MV-4-11 (cell line): ENCODE data around the gene CDC42BPB.

Experiments
- DNase-seq: peaks from one replicate; lab custom pipeline; 2025; lab: John Stamatoyannopoulos, UW

The CDC42BPB gene

DNA sequence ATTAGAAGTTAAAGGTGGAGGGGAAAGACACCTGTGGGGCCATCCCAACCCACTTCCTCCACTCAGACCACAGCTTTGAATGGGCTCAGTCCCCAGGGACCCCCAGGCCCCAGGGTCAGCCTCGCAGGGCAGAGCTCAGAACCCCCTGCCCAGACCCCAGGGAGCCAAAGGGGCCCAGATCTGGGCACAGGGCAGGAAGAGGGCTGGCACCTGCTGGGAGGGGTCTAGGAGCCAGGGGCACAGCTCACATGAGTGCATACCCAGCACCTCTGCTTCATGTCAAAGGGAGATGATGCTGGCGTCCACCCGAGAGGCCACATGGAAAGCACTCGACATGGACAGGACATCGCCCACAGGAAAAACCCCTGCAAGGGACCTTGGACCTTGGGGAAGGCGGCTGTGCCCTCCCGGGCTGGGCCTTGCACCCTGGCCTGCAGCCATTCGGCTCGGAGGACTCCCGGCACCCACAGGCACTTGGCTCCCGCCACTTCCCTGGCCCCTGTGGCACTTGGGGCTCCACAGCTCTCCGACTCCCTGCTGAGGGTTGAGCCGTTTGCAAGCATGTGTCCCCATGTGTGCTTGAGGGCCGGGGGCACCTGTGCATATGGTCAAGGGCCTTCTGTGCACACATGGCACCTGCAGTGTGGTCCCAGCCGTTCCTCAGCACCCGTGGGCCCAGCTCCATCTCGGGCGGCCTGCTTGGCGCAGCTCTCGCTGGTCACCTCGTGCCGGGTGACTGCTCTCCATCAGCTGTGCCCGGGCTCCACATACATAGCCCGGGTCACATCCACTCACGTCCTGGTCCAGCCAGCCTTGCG is 142.7 kb downstream of the CDC42BPB start:
- DNase-seq = no peak

DNA sequence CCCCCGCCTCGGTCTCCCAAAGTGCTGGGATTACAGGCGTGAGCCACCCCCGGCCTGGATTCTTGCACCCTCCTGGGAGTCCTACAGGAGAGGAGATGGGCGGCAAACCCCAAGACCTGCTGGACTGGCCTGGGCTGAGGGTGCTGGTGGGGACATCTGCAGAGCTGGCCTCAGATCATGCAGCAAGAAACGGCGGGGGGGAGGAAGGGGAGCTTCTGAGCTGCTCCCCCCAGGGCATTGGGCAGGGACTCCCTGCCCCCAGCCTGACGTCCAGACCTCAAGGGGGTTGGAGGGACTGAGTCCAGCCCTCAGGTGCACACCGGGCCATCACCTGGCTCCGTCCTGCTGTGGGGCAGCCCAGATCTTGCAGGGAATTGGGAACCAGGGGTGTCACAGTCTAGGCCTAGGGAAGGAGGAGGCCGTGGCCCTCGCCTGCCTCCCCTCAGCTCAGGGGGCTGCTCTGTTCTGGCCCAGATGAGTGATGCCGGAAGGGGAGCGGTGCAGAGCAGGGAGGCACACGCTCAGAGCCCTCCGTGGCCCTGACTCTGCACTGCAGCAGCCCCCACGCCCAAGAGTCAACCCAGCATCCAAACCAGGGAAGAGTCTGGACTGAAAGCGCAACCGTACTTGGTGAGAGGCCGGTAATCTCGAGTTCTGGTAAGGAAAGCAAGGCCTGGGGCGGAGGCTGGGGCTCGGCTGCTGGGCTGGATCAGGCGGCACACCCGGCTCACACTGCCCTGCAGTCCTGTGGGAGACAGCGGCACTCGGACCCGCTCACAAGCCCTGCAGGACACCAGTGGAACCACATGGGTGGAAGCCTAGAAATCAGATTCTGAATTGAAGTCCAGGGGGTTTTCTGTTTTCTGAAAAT is 143.8 kb downstream of the CDC42BPB start:
- no peak for DNase-seq

DNA sequence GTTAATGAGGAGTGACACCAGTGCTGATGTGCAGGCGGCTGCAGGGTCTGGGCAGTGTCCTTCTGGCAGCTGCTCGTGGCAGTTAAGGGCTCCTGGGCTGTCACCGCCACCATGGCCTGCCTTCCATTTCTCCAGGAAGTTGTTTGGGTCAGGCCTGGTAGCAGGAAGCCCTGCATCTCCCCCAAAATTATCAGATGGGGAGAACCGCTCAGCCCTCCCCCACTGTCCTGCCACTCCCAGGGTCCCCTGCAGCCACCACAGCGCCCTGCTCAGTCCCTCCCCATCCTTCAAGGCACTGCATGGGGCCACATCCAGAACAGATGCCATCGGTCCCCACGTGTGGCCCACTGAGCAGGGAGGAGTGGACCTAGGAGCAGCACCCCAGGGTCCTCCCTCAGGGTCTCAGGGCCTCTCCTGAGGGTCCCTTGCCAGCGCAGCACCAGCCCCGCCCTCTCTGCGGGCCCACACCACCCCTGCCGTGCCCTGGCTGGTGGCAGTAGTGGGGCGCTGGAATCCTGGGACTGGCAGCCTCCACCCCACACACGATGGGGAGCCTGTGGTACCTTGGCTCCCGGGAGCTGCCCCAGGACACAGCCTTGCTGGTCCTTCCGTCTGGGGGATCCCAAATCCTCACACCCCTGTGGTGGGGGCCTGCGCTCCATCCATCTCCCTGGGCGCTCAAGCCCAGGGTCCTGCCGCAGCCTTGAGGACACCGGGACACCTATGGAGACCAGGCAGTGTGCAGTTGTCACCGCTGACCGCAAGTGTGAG is 145.2 kb downstream of the CDC42BPB start:
- no peak for DNase-seq

DNA sequence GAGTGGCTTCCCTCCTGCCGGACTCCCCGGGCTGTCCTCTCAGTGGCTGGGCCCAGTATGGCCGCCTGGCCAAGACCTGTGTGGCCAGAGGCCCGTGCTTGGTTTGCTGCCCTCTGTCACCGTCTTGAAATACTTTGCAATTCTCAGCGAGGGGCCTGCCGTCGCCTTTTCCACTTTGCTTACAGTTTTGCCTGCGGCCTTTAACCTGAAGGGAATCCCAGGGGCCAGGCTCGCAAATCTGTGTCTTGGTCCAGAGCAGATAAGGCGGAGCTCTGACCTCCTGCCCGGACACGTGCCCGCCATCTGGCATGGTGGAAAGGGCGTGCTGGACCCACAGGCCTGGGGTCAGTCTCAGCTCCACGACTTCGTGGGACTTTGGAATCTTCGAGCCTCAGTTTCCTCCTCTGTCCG is 145.8 kb downstream of the CDC42BPB start:
- no peak for DNase-seq

DNA sequence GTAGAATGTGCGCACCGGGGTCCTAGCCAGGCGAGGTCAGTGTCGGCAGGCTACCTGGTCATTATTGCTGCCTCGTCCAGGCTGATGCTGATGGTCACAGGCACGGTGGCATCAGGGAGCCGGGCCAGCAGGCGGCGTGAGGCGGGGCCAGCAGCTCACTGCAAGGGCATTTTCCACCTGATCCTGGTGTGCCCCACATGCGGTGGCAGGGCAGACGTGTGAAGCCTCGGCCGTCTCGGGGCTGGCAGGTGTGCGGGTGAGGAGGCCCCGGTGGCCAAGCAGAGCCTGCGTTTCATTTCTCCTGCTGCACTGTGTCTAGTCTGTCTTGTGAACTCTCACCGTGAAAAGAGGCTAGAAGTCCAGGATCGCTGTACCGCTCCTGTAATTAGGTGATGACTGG is 146.9 kb downstream of the CDC42BPB start:
- no peak for DNase-seq

DNA sequence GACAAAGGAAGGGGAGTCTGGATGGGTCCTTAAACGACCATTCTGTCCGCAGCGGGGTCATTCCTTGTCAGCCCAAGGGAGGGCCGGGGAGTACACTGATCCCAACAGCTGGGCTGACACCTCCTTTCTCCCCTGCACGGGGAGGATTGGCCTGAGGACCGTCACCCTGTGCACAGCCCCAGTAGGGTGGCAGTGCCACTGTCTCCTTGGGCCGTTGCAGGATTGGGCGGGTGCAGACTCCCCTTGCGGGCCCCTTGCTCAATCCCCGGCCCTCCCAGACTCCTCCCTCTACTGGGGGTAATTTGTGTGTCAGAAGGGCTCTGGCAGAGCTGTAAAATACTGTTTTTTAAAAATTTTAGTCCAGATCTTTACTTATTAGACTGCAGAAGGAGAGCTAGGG is 147.4 kb downstream of the CDC42BPB start:
- no peak for DNase-seq

DNA sequence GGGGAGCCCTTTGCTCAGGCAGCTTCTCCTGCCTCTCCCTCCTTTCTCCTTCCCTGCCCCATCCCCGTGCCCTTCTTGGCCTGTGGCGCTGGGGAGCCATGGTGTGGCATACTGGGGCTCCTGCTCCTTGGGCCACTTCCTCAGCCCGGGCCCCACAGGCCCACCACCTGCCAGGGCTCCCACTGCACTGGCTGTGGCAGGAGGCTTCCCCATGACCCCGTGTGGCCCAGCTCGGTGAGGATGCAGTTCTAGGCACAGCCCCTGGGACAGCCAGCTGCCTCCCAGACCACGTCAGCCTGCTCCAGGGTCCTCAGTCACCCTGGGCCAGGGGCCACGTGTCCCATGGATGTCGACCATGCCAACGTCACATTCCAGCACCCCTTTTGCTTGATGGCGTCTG is 147.9 kb downstream of the CDC42BPB start:
- DNase-seq = no peak

DNA sequence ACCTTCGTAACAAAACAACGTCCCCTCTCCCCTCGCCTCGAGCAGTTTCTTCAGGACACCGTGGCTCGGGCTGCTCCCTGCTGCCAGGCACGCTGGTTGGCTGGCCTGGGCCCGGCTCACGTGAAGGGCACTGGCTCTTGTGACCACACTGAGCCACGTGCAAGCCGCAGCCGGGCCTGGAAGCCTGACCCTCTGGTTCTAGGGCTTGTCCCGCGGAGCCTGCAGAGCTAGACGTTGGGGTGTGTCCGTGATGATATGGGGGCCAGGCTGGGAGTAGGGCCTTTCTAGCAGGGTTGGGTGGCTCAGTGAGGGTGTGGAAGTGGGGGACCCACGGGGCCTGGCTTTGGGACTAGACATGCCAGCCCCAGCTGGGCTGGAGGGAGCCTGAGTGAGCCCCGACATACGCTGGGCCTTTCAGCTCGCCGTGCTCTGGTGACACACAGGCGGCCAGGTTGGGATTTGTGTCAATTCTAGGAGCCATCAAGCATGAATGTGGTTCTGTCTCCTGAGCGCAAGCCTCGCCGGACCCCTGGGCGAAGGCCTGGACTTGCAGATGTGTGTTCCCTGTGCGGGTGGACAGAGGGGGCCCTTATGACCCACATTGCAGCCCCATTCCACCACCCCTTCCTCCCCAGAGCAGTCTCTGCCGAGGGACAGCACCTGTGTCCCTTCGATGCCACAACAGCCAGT is 148.4 kb downstream of the CDC42BPB start:
- no peak for DNase-seq

DNA sequence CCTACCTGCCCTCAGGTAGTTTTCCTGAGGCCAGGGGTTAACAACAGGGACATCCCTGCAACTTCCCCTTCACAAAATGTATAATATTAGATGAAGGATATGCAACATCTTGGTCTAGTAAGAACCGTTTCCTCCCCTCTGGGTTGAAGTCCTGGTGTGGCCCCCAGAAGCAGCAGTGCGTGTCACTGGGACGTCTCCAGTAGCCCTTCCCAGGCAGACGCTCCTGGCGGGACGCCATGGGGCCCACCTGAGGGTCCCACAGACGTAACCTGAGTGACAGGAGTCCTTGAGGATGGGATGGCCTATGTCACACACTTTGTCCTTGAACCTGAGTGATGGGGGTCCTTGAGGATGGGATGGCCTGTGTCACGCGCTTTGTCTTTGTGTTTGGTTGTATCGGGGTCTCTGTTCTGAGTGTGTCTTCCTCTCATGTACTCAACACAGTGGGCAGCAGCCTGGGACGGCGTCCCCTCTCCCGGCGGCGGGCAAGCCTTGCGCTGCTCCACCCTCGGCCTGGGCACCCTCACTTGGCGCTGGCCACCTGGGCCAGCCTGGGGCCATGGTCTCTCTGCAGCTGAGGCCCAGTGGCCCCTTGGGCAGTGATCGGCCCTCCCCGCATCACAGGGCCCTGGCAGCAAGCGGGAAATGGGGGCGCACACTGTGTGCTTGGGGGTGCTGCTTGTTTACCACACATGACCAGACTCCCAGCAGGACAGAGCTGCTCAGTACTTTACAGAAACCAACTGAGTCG is 149.2 kb downstream of the CDC42BPB start:
- DNase-seq = no peak

DNA sequence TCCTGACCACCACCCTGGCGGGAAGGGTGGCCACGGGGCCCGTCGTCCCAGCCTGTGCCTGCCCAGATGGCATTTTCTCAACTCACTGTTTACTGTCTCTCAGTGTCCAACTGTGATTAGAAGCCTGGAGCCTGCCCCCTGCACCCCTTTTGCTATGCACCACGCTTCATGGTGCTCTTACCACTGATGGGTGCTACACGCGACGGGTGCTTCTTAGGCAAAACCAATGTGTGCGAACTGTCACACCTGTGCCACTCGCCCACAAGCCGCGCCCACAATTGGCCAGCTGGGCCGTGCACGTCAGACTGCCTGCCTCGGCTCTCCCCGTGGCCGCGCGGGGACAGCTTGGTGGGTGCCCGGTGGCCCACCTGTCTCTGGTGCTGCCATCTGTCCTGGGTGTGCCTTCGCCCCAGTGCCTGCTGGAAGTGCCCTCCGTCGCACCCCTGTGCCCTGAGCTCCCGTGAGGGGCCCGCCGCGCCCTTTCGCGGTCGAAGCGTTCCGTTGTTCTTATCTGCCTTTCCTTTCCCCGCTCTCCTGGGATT is 150.0 kb downstream of the CDC42BPB start:
- no peak for DNase-seq

DNA sequence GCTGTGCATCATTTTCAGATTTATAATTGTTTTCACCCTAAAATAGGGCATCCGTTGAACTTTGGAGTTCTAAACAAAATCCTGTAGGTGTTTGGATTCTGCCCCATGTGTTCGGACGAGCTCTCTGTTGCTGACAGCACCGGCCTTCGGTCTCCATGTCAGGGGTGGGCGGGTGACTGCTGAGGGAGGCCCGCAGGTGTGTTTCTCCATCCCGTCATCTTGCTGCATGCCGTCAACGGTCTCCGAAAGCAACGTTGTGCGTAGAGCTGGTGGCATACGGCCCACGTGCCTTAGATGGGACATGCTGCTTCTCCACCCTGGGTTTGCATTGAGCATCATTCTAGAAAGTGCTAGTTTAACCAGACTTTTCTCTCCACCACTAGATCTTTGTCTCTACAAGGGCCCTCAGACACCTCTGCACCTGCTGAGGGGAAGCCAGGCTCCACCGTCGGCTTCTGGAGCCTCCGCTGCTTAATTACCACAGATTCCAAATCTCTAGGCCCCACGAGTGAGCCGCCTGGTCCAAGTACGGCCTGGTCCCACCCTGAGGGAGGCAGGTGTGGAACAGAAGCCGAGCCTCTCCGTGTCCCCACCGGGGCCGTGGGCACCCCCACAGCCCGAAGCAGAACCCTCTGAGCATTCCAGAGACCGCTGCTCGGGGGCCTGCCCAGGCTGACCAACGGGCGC is 150.6 kb downstream of the CDC42BPB start:
- no peak for DNase-seq

DNA sequence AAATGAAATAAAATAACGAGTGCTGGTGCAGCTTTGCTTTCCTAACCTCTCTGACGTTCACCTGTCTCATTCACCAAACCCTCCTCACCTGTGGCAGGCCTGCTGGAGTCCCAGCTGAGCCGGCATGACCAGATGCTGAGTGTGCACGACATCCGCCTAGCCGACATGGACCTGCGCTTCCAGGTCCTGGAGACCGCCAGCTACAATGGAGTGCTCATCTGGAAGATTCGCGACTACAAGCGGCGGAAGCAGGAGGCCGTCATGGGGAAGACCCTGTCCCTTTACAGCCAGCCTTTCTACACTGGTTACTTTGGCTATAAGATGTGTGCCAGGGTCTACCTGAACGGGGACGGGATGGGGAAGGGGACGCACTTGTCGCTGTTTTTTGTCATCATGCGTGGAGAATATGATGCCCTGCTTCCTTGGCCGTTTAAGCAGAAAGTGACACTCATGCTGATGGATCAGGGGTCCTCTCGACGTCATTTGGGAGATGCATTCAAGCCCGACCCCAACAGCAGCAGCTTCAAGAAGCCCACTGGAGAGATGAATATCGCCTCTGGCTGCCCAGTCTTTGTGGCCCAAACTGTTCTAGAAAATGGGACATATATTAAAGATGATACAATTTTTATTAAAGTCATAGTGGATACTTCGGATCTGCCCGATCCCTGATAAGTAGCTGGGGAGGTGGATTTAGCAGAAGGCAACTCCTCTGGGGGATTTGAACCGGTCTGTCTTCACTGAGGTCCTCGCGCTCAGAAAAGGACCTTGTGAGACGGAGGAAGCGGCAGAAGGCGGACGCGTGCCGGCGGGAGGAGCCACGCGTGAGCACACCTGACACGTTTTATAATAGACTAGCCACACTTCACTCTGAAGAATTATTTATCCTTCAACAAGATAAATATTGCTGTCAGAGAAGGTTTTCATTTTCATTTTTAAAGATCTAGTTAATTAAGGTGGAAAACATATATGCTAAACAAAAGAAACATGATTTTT is 151.9 kb downstream of the CDC42BPB start:
- no peak for DNase-seq

DNA sequence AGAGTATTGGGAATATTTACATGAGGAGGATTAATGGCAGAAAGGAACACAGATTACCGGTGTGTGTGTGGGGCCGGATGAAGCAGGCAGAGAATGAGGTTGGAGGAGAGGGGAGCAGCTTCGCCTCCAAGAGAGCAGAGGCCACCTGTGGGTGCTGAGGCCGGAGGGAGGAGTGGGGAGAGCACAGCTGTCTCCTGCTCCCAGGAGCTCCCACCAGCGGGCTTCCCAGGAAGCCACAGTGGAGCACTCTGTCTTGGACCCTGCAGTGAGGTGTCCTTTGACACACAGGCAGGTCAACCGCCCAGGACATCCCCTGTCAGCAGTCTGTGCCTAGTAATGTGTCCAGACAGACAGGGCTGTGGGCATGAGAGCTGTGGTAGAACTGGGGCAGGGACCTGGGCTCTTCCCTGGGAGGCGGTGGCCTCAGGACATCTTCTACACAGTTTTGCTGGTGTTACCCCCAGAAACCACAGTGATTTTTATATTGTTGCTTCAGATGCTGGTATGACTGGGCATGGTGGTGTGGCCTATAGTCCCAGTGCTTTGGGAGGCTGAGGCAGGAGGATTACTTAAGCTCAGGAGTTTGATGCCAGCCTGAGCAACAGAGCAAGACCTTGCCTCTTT is 153.3 kb downstream of the CDC42BPB start:
- DNase-seq = no peak

DNA sequence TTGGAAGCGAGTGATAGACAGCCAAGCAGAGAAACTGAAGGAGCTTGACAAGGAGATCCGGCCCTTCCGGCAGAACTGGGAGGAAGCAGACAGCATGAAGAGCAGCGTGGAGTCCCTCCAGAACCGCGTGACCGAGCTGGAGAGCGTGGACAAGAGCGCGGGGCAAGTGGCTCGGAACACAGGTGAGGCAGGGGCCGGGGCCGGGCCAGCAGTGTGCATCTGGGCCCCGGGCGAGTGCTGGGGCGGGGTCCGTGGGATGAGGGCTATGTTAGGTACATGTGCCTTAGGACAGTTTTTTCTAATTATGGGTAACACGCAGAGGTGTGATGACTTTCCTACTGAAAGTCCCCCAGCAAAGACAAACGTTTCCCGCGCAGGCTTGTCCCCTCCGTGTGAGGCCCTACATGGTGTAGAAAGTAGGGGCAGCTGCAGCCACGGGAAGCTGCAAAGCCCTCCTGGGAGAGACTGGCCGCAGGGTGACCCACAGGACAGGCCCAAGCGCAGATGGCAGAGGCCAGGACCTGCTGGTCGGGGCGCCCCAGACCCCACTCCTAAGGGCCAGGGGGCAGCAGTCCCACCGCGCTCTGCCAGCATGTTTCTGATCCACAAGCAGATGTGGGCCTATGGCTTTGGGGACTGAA is 154.0 kb downstream of the CDC42BPB start:
- DNase-seq = no peak

DNA sequence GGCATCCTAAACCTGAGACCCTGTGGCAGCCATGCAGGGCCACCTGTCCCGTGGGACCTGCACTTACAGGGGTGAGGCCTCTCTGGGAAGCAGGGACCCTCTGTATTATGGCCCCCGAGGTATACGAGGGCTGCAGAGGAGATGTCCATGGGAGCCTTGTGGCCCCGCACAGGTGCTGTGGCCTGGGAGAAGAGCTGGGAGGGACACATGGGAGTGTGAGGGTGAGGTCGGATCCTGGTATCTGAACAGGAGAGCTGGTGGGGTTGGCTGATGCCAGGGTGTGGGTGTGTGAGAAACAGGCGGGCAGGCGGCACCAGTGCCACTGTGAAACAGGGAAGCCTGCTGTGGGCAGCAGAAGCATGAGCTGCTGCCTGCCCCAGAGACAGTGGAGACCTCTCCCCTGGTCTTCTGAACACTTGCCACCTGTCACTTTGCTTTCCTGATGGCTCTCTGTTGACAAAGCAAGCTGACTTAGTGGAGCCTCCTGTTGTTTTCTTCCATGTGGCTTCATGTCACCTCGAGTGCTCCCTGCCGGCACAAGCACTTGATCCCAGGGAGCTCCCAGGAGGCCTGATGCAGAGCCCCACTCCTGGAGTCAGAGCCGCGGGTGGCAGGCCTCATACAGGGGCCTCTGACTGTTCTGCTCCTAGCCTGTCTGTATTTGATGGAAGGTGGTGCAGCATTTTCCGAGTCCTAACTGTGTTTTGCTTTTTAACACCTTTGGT is 154.7 kb downstream of the CDC42BPB start:
- no peak for DNase-seq

DNA sequence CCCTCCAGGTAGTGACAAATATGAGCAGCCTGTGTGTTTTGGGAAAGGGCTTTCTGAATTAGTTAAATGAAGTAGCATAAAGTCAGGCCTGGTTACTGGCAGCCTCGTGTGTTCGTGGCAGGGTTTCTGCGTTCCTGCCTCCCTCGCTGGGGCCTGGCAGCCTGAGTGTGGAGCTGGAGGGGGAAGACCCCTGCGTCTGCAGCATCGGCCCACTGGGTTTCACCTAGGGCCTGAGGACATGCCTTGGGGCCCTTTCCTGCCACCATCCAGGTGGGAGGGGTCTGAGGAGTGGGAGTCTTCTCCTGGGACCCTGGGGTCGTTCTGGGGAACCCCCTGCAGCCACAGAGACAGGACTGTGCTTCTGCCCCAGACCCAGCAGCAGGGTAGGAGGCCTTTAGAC is 155.3 kb downstream of the CDC42BPB start:
- DNase-seq = no peak

DNA sequence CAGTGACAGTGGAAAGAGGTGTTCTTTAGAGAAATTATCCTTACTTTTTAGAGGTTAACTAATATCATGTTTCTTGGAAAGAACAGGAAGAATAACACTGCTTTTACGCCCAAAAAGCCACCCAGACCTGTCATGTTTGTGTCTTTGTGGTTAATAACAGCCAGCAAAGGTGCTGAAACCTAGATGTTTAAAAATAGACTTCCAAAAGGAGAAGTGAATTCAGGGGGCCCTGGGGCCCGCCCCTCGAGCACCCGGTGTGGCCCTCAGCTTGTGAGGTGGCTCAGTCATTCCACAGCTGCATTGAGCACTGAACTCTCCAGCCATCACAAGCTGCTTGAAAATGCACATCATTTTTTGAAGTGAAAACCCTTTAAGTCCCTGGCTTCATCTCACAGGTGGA is 155.7 kb downstream of the CDC42BPB start:
- DNase-seq = peak; percentile 49
